Endometrium (tissue), 2 donors: Measurements from ENCODE around the gene HOXC6.

Experiments used
- FAIRE-seq: peaks from 2 replicates; lab custom pipeline; 2012; peaks lifted over from hg19 to GRCh38; lab: Jason Lieb, UNC
- donor health status: control.
- donor health status: control.

The HOXC6 gene

DNA sequence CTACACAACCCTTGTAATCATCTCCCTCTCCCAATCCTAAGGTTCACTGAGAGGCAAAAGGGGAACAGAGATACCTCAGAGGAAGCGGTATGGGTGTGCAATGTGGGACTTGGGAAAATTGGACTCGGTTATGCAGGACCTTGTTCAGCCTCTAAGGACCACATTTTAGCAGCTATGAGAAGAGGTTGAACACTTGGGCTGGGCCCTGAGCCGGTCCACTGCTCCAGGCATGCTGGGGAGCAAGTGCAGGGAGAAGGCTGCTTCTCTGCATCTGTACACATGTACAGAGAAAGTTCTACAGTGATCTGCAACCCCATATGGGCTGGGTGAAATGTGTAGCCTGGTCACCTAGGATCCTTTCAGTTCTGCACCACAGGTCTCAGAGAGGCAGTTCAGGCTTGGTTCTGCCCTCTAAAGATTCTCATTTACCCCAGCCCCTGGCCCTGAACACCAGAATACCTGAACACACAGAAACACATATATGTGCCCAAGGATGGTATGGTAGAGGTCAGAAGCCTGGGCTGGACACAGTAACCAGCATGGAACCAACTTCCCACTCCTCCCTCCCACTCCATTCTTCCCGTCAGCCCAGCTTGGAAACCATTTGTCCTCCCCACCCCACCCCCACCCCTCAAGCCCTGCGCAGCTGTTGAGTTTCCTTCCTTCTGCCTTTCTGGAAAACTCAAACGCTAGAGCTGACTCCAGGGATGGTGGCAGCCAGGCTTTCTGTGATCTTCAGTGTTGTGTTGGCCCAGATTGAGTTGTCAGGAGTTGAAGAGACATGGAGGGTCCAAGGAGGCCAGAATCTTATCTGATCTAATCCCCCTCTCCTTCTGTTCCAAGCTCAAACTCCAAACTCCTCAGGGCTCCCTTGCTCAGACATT, 15.0 kb downstream of the HOXC6 start:
- no peak for FAIRE-seq

DNA sequence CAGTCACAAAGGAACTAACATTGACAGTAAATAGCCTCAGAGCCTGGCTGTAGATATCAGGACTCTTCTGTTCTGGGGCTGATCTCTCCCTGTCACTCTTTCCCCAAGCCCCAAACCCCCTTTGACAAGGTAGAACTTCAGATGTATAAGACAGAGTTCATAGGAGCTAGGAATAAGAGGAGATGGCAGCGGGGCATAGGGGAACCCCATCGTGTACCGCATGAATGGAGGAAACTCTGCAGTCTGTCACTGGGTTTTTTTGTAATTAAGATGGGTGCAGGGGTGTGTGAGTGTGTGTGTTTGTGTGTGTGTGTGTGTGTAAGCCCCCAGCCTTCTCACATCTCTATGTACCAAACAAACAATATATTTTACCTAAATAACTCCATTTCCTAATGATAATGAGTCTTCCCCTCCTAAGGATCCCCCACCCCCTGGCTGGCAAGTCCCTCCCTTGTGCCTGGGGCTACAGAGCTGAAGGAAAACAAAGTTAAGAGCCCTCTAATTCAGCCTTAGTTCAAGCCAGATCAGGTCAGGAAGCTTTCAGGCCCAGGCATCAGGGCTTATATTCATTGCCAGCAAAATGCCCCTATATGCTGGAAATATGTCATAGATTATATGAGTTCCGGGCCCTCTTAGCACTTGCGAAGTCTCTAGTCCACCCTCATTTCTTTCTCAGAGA, 16.3 kb downstream of the HOXC6 start:
- no peak for FAIRE-seq

DNA sequence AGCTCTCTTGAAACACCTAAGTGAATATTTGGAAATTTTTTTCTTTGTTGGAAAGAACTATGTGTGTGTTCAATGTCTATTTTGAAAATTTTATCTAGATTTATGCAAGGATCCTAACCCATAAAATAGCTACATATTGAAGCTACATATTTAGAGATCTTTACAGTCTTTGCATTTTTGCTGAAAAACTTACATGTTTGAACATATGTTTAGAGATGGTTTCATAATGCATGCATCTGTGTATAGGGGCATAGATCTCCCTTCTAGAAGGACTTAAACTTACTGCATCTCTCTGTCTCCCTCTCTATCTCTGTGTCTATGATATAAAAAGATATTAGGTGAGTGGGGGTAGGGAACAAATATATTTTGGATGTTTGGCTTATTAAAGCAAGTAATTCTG, 17.2 kb downstream of the HOXC6 start:
- no peak for FAIRE-seq

DNA sequence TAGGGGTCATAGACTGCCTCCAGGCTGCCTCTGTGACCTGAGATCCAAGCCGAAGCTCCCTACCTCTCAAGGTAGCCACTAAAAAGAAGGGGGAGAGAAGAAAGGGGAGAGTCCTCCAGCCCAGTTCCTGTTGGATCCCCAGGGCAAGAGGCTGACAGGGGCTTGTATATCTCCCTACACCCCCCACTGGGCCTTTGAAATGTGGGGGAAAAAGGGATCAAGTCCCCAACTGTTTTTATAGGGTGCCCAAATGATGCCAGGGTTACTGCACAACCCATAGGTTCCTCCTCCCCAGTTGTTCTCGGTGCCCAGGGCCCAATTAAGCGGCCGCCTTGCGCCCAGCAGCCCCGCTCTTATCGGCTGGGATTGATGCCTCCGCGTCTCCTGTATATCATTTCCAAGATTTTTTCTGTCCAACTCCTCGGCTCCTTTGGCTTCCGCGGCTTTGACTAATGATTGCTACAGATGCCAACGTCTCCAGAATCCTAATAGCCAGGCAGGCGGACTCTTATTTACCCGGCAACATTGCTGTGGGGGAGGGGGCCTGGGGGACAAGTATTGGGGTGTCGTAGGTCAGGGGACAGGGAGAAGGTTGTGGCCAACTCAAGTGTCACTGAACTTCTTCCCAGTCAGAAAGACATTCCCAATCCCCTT, 17.8 kb downstream of the HOXC6 start:
- no peak for FAIRE-seq

DNA sequence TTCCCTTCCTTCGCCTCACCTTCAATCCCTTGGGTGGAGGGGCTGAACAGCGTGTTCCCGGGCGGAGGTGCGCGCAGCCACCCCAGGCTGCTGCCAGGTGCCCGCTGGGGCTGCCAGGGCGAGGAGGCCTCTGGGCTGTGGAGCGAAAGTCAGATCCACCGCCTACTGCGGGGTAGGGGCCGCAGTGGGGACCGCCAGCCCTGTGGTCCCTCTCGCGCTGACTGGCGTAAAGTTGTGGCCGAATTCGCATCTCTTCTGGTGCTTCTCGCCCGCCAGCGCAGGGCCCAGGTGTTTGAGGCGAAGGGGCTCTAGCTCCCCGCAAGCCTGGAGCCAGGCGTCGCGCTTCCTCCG, 18.5 kb downstream of the HOXC6 start:
- no peak for FAIRE-seq

DNA sequence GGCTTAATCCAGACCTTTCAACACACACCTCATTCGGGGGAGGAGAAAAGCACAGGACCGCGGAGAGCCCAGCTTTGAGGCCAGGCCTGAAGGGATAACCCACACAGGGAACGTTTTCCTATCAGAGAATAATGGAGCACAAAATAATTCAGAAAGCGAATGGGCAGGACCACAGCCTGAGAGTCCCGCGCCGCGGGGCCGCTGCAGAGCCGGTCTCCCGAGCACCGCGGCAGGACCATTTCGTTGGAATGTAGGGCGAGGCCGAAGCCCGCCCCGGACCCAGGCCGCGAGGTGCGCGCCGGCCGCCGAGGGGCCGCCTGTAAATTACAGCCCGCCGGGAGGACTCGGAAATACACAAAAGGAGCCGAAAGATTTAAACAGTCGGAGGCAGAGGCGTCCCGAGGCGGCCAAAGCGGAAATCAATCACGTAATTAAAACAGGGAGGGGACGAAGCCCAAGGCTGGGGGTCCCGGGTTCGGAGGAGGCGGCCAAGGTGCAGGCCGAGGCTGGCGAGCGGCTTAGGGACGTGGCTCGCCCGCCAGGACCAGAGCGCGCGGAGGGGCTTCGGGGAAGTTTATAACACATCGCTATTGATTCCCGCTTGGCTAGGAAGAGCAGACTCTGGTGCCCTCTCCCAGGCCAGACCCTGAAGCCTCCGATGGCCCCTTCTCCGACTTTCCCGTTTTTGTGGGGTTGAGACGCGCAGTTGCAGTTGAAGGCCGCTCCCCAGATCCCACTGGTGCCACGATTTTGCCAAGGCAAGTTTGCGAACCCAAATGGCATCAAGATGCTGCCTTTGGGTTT, 19.1 kb downstream of the HOXC6 start:
- FAIRE-seq: no peak

DNA sequence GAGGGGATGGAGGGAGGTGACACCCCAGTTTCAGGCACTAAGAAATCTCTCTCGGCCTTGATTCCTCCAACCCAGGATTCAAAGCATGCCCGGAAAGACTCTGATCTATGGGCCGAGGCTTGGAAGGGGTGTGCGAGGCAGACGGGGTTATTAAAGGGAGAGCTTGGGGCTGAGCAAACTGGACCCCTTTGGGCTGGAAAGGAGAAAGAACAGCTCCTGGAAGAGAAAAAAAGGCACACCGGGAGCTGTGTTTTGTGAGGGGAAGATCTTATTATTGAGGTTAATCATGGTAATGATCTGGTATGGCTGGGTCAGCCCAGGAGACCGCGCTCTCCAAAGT, 19.7 kb downstream of the HOXC6 start:
- FAIRE-seq: no peak

DNA sequence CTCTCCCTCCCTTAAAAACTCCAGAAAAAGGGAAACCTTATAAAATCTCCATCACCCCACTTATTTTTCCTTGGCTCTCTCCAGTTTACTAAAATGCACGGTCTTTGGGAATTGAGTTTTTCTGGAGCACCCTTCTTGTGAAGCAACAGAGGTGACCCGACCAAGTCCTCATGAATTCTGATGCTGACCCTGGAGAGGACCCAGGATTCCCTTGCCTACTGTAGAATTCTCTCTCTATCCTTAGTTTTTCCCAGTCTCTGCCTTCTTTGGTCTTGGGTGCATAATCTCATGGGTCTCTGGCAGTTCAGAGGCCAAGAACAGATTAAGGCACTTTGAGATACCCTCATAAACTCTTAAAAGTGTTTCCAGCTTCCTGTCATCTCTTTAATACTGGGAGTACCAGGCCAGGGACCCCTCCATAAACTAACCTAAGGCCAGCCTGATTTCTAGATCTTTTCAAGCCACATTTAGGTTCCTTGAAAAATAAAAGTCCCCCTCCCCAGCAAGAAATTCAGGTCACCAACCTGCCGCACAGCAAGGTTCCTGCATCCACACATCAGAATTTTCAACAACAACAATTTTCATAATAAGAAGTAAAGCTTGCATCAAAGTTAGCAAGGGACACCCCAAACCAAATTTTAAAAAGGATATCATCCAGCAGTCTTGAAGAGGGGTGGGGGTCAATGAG, 20.3 kb downstream of the HOXC6 start:
- no peak for FAIRE-seq

DNA sequence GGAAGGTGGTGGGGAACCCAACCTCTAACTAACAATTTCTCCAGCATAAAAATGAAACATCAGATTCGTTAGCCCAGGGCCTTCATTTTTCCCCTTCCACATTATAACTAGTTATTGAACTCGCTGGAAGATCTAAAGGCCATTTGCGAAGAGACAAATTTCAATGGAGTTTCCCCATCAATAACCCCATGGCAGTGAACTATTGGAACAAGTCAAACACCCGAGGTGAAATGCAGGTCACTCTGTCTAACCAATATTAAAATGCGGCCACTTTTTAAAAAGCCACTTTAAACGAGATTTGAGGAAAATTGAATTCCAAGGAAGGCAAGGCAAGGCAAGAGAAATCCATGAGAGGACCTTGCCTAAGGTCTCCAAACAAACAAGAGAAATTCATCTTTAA, 20.9 kb downstream of the HOXC6 start:
- no peak for FAIRE-seq

DNA sequence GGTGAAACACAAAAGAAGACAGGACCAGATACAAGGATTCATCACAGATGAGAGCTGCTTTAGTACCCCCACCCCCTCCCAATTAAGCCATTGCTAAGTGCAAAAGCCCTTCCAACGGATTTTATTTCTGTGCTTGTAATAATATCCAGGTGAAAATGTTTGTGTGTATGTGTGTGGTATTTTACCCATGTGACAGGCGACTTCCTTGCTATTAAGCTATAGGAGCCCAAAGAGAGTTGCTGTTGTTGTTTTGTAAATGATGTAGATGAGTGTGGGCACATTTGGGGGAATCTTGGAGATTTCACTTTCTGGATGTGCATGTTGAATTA, 22.2 kb downstream of the HOXC6 start:
- FAIRE-seq: no peak

DNA sequence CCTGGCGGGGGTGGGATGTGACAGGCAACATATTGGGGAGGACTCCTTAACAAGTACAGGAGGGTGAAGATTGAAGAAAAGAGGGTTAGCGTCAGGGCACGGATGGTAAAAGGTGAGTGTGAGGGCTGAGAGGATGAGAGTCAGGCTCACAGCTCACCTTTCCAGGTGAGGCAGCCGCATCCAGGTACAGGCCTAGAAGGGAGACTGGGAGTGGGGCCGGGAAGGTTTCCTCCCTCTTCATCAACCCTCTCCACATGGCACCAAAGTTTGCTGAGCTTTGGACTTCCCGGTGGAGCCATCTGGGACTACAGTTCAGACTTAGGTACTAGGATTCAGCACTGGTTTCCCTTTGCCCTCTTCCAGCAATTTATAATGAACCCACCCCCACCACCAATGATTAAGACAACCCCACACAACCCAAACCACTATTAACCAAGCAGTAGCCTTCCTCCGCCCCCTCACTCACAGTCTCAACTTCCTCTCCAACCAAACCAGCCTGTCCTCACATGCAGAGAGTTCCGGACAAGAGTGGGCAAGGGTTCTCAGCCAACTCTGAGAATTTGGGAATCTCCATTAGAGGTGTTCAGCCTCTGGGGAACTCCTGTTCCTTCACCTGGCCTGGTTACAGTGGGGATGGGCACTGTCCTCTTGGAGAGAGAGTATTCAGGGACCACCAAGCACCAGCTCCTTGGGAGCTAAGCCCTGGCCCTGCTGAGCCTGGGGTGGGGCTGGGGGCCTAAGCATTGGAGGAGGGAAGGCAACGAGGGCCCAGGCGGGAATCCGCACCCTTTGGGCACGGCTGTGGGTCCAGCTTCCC, 23.0 kb downstream of the HOXC6 start:
- no peak for FAIRE-seq

DNA sequence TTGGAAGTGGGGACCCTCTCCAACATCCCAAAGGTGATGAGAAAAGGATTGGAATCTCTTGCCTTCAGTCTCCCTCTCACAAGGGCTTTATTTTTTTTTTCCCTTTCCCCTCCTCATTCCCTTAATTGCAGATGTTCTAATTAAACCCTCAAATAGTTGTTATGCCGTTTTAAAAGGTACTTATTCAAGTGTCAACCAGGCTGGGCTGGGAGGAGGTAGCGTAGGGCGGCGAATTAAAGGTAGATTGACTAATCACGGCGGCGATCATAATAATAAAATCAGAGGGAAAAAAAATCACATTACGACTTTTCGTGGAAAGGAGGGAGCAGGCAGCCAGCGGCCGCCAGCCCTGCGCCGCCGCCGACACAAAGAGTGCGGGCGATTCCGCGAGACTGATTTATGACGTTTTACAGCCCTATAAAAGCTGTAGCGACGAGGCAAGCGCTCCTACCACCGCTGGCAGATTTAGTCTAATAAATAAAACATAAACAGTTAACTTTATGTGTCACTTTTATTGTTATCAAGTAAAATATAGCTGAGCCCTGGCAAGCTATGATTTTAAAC, 23.7 kb downstream of the HOXC6 start:
- FAIRE-seq: no peak

DNA sequence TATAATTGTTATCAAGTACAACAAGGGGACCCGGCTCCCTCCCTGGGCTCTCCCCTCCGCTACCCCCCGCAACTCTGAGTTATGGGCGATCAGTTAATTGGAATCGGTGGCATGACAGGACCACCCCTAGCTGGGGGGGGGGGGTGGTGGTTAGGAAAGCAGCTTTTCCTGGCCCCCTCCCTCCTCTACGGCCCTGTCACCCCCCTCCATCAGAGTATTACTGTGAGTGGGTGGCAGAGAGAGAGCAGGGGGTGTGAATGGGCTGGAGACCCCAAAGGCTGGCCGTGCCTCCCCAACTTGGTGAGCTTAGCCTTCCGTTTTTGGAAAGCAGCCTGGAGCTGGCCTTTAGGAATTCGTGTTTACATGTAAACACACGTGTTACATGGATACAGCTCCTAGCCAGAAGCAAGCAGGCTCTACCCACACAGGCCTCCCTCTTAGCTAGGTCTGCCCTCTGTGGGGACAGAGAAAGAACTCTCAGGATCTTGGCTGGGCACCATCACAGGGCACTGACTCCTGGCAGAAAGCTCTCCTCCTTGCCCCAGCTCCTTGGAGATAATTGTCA, 24.3 kb downstream of the HOXC6 start:
- FAIRE-seq: no peak

DNA sequence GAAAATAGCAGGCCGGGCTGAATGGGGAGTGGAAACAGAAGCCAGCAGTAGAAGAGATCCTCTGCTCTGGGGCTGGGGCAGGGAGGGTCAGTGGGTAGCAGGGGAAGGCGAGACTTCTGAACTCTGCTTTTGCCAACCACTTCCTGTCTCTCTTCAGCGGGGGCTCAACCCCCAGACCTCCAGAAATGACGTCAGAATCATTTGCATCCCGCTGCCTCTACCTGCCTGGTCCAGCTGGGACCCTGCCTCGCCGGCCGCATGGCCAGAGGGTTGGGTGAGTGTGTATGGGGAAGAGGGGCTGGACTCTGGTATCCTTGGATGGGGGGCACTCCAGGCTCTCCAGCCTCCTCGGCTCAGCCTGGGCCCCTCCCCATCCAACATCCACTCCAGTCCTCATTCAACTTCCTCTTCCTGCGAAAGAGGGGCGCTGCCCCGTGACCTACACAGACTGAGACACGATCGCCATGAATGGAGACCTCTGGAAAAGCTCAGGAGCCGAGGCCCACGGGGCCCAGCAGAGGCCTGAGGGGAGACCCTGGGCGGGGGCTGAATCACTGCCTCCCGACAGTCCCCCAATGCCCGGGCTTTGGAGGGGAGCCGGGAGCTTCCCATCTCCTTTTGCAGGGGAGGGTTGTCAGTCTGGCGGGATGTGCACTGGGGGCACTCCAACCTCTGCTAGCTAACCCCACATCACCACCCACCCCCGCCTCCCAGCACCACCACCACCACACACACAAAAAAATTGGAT, 24.9 kb downstream of the HOXC6 start:
- no peak for FAIRE-seq

DNA sequence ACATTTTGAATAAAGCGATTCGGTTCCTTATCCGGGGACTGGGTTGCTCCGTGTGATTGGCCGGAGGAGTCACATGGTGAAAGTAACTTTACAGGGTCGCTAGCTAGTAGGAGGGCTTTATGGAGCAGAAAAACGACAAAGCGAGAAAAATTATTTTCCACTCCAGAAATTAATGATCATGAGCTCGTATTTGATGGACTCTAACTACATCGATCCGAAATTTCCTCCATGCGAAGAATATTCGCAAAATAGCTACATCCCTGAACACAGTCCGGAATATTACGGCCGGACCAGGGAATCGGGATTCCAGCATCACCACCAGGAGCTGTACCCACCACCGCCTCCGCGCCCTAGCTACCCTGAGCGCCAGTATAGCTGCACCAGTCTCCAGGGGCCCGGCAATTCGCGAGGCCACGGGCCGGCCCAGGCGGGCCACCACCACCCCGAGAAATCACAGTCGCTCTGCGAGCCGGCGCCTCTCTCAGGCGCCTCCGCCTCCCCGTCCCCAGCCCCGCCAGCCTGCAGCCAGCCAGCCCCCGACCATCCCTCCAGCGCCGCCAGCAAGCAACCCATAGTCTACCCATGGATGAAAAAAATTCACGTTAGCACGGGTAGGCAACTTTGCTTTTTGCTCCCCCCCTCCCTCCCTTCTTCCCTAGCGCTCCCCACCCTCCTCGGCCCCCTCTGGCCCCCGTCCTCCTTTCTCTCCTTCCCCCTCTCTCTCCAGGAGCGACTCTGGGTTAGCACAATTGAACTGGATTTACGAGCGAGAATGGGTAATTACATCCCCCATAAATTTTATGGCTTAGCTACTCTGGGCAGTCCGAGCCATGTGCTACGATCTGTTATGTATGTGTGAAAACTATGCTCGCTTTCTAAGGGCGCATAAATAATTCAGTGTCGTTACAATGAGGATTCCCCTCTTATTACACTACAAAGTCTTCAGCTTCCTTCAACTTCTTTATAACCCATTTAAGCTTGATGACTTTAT, 25.8 kb downstream of the HOXC6 start, which contains the start of gene HOXC4:
Gene HOXC4 (plus strand): TSS at position 85 of the 991 bp plus-strand sequence. CDS start 88 bp downstream, at position 173.
- FAIRE-seq: no peak

DNA sequence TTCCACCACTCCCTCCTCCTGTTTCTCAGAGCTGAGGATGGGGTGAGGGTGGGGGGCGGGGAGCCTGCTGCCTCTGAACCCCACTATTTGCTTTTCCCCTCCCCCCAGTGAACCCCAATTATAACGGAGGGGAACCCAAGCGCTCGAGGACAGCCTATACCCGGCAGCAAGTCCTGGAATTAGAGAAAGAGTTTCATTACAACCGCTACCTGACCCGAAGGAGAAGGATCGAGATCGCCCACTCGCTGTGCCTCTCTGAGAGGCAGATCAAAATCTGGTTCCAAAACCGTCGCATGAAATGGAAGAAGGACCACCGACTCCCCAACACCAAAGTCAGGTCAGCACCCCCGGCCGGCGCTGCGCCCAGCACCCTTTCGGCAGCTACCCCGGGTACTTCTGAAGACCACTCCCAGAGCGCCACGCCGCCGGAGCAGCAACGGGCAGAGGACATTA, 26.5 kb downstream of the HOXC6 start:
- no peak for FAIRE-seq

DNA sequence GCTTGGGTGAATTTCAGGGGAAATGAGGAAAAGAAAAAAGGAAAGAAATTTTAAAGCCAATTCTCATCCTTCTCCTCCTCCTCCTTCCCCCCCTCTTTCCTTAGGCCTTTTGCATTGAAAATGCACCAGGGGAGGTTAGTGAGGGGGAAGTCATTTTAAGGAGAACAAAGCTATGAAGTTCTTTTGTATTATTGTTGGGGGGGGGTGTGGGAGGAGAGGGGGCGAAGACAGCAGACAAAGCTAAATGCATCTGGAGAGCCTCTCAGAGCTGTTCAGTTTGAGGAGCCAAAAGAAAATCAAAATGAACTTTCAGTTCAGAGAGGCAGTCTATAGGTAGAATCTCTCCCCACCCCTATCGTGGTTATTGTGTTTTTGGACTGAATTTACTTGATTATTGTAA, 27.3 kb downstream of the HOXC6 start:
- no peak for FAIRE-seq

DNA sequence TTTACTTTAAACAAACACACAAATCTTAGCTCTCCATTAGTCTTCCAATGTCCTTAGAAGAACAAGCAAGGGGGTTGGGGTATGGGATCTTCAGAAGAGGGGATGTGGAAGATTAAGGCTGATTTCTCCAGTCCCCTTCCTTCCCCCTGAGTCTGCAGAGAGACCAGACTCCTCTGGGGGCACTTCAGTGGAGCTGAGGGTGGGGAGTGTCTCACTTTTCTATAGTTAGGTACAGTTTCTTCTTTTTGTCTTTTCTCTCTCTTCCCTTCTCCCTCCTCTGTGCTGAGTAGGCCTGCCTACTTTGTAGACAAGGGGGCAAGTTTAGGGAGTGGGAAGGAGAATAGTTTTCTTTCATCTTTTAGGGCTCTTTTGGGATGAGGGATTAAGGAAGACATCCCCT, 27.9 kb downstream of the HOXC6 start:
- FAIRE-seq: no peak
